HG03575 (cell line): ENCODE results near the gene NDNF.

Experiments
- ATAC-seq: cut with Tn5 transposase; IDR thresholded peaks from one replicate; pipeline ENCODE4 v1.9.1; 2021; ENCODE audit not compliant: unreplicated experiment, insufficient number of reproducible peaks, low FRiP score; ENCODE audit errors: extremely low read depth

Gene NDNF

DNA sequence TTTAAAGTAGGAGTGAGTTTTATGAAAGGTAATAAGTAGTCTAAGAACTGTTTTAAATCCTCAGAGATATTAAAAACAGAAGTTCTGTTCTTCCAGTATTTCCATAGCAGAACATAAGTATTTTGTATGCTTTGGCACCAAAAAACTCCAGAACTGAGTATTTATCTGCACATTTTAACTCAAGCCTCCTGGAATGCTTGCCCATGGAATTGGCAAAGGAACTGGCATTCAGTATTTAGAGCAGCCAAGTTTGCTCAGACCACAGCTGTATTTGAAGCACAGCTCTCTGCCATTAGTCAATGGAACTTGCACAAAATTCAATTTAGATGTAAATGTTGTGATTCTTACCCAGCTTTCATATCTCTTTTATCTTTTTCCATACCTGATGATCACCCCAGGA lies 42.2 kb downstream of the NDNF start:
- no peak for ATAC-seq

DNA sequence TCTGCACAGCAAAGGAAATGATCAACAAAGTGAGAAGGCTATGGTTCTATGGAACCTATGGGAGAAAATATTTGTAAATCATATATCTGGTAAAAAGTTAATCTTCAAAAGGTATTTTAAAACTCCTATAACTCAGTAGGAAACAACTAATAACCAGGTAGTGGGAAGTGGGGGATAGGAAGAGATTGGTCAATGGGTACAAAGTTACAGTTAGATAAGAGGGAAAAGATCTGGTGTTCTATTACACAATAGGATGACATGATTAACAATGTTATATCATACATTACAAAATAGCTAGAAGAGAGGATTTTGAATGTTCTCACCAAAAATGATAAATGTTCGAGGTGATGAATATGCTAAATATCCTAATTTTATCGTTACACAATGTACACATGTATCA lies 46.3 kb downstream of the NDNF start:
- no peak for ATAC-seq

DNA sequence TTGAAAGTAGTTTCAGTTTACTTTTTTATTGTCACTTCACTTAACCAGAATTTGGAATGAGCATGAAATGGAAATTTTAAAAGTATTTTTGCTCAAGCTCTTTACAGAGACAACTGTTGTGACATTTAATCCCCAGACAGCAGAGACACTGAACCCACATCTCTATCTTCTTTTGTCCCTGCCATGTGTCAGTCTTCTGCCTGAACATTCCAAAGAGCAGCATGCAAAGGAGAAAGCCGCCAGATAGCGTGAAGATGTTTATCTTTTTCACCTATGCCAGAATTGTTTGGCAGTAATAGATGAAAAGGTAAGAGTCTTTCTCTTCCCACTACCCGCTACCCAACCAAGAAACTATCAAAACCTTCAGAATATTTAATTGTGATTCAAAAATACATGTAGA lies 46.8 kb downstream of the NDNF start:
- ATAC-seq, result no peak

DNA sequence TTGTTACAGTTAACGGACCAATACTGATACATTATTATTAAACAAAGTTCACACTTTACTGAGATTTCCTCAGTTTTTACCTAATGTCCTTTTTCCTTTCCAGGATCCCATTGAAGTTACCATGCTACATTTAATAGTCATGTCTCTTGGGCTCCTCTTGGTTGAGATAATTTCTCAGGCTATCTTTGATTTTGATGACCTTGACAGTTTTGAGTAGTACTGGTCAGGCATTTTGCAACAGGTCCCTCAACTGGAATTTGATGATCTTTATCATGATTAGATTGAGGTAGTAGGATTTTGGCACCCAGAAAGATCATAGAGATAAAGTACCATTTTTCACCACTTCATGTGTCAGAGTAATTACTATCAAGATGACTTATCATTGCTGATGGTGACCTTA lies 53.8 kb downstream of the NDNF start:
- no peak for ATAC-seq

DNA sequence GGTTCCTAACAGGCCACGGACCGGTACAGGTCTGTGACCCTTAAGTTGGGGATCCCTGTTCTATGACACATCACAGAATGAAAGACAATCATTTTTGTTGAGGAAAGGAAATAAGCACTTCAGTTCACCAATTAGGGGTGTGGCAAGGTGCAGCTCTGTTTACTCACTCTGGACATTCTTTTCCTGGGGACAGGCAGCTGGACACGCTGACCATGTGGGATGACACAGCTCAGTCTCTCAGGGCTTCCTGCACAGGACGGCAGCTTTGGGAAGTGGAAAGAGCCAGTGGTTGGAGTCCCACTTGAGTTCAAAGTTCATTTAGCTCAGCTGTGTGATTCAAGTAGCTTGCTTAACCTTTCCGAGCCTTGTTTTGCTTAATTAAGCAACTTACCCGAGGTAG lies 55.7 kb downstream of the NDNF start:
- no peak for ATAC-seq

DNA sequence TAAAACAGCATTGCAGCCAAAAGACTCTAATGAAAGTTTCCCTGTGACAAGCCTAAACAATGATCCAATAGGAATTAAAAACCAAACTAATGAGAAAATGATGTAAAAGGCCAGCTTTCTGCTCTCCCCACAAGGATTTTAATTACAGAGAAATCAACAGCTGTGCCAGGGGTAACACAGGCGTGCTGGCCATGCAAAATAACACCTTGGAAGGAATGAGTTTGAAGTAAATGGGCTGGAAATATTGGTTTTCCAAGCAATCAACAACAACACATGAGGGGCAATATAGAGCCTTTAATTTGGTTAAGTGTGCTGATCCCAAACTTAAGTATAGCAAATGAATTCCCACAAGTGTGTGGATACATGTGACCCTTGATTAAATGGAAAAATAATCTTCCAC lies 56.9 kb downstream of the NDNF start:
- no peak for ATAC-seq

DNA sequence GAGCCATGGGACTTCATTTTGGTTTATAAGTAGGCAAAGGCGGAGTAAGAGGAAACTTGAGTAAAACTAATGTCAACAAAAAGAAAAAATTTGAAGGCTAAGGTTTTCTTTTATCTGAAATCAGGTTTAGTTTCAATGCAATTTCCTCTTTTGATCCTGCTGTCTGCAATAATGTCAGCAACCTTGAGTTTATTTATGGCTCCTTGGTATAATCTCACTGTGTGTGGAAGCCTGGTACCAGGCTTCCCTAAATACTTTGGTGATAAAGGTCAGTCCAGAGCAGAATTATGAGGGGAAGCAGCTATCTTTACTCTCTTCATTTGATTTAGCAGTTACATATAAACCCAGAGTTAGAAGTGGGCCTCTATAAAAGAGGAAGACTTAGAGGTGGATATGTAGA lies 57.8 kb downstream of the NDNF start:
- no peak for ATAC-seq

DNA sequence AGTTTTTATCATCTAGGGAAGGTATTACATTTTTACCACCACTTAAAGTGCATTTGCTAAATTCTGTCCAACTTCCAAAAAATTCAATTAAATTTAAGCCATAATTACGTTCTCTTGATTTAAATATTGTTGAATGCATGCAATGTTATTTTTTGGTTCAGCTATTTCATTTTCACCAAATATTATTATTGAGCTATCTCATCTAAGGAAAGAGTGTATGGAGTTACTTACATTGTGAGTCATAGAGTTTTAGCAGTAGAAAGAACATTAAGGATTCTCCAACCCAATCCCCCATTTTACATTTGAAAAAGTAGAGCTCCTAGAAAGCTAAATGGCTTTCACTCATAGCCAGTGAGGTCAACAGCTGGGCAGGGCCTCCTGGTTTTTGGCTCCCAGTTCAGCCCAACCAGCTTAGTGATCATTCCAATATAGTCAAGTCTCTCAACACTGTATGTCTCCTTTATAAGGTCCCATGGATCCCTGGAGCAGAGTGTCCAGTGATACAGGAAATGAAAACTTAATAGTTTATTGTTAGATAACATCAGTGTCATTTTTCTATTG lies 60.5 kb downstream of the NDNF start:
- no peak for ATAC-seq

DNA sequence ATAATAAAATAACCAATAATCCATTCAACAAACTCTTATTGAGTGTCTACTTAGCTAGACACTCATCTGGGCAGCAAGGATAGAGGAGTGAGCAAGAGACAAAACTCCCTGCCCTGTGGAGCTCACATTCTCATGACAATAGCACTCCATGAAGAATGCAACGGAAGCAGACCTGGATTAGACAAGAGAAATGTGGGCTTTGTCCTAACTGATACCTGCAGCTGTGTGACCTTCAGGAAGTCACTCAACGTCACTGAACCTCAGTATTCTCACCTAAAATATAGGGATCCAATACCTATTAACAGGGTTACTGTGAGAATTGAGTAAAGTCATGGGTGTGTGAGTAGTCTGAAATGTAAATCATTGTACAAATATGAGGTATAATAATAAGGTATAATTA lies 61.2 kb downstream of the NDNF start:
- no peak for ATAC-seq

DNA sequence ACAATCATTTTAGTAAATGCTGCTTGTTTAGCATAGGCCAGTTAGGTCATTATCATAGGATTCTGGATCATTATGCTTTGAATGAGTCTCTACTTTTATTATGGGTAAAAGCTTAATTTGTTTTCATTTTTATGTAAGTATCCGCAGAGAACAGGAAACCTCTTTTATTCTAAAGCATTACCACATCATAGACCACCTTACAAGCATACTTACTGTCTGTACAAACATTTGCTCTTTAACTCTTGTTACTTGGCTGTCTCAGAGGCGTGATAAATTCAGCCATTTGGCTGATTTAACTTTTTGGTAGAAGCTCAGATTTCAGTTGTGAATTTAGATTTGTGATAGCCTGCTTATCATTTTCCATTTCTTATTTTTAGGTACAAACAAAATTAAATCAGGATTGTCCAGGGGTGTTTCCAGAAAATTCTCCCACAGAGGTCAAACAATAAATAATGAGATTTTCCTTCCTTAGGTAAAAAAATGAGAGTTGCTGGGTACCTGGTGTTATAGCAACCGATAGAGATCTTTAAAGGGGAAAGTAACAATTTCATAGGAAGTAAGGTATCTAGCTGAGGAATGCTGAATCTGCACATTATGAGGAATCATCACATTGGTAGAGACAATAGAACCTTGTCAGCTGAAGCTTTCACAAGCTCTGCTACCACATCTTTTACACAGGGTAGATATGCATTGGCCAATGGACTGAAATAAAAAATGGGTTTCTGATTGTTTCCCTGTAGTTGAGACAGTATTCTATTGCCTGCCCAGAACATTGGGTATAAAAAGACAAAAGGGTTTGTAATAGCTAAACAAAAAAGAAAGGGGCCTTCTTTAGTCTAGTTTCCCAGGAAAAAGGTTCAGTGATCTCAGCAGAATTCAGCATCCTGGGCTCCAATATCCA lies 62.5 kb downstream of the NDNF start:
- ATAC-seq, result no peak

DNA sequence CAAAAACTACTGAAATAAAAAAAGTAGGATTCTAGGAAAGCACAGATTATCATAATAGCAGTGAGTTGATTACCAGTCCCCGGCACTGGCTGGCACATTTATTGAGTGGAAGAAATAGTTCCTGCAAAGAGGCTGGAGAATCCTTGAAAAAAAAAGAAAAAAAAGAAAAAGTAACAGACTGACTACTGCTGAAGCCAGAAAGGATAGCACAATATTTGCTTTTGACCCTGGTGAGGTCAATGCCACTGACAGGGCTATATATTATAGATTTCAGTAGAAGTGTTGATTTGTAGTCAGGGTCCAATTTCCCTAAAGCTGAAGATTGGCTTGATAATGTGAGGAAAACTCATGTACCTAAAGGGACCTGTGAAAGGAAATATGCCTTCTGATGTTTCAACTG lies 64.7 kb downstream of the NDNF start:
- no peak for ATAC-seq

DNA sequence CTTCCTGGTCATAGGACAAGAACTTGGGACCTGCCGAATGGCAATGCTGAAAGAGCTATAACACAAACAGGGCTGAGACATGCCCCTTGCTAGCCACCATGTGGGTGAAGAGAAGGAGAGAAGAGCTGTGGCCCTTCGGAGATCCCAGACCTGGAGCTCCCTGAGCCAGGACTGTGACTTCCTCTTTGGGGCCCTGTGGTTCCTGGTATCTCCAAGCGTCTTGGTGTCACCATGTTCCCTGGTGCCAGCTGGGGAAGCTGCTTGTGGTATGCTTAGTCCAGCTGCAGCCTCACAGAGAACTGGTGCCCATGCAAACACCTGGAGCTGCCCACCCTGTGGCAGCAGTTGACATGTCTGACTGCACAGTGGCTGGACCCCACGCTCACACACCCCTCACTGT lies 68.5 kb downstream of the NDNF start:
- no peak for ATAC-seq

DNA sequence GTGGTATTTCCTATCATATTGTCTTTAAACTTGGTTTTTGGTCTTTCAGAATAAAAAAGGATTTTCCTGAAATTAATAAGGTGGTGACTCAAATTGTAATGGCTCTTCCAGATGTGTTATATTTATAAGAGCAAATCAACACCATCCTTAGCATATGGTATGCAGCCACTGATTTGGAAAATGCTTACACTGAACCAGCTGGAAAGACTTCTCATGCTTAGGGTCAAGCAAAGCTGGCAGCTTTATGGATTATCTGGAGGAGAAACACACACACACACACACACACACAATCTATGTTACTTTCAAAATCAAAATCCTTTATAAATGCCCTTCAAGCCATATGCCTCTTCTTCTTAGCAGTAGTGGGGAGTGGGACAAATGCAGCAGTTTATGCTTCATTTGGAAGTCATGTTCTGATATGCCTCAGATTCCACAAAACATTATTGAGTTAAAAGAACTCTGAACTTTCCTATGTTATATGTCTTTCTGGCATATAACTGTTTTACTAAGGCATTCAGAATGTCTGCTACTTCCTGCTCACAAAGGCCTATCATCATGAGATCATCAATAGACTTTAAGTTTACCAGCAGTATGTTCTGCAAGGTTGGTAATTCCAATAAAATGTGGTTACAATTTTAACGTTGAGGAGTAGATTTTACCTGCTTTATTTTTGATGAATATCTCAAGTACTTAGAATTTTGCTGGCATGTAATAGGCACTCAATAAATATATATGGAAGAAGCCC lies 76.9 kb downstream of the NDNF start:
- ATAC-seq, result no peak

DNA sequence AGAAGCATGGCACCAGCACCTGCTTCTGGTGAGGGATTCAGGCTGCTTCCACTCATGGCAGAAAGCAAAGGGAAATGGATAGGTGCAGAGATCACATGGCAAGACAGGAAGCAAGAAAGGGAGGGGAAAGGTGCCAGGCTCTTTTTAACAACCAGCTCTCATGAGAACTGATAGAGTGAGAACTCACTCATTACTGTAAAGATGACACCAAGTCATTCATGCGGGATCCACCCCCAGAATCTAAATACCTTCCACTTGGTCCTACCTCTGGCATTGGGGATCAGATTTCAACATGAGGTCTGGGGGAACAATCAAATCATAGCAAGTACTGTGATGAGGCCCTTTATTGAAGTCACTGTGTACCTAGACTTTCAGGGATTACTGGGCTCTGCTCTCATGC lies 77.8 kb downstream of the NDNF start:
- no peak for ATAC-seq

DNA sequence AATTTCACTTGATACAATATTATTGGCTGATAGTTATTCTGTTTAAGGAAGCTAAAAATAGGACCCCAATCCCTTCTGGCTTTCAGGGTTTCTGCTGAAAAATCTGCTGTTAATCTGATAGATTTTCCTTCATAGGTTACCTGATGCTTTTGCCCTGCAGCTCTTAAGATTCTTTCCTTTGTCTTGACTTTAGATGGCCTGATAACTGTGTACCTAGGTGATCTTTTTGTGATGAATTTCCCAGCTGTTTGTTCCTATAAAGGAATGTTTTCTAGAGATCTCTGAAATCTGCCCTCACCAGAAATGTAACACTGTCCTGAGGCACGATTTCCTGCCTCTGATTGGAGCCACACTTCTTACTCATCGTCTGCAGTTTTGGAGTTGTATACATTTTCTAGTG lies 80.5 kb downstream of the NDNF start:
- no peak for ATAC-seq

DNA sequence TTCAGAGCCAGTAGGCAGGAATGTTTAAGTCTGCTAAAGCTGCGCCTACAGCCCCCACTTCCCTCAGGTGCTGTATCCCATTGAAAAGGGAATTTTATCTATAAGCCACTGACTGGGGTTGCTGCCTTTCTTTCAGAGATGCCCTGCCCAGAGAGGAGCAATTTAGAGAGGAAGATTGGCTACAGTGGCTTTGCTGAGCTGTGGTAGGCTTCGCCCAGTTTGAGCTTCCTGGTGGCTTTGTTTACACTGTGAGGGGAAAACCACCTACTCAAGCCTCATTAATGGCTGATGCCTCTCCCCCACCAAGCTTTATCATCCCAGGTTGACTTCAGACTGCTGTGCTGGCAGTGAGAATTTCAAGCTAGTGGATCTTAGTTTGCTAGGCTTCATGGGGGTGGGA lies 82.1 kb downstream of the NDNF start:
- ATAC-seq, result no peak
